Esophagus mucosa (tissue), 1 donor: Measurements from ENCODE around the gene SMYD3. TPM values are rescaled to one million over a fixed set of nuclear protein-coding genes. Genes with fewer than 3 reads are reported as not detected.
A peak's percentile ranks its signal among the peaks of the same experiment; 100 is the strongest.

ENCODE experiments used
- ATAC-seq: fragments of 200-7000 bp; cut with Tn5 transposase; one replicate; pipeline ENCODE4 v1.9.1; 2020
- total RNA-seq: library from RNA; stranded (reverse); gene quantifications from one replicate; pipeline ENCODE4 v1.2.4, GENCODE V29; 2023
- donor health status: DM: yes; HTN: yes; CAD: no.

The SMYD3 gene
- total RNA-seq, 1 donor from 2014 or later: 6.9 TPM

GRCh38 chr1:246166841-246167240, 340.2 kb downstream of the SMYD3 start:
- no peak for ATAC-seq

GRCh38 chr1:246165826-246166709, 341.0 kb downstream of the SMYD3 start:
- ATAC-seq: peak; percentile 89

GRCh38 chr1:246164764-246165163, 342.3 kb downstream of the SMYD3 start:
- ATAC-seq: no peak

GRCh38 chr1:246162560-246162959, 344.5 kb downstream of the SMYD3 start:
- no peak for ATAC-seq

- ATAC-seq: peak; percentile 72
These were observed 345.5 kb downstream of the SMYD3 start for GRCh38 chr1:246161626-246162025.

- ATAC-seq: peak; percentile 89
These were observed 346.2 kb downstream of the SMYD3 start for GRCh38 chr1:246160905-246161304.

GRCh38 chr1:246160374-246160773, 346.7 kb downstream of the SMYD3 start:
- ATAC-seq: no peak

- no peak for ATAC-seq
These were observed 347.5 kb downstream of the SMYD3 start for GRCh38 chr1:246159279-246160227.

- ATAC-seq: no peak
These were observed 348.9 kb downstream of the SMYD3 start for GRCh38 chr1:246158131-246158530.

GRCh38 chr1:246157516-246157915, 349.6 kb downstream of the SMYD3 start:
- no peak for ATAC-seq

GRCh38 chr1:246156847-246157246, 350.2 kb downstream of the SMYD3 start:
- no peak for ATAC-seq

GRCh38 chr1:246155923-246156322, 351.2 kb downstream of the SMYD3 start:
- ATAC-seq: no peak

GRCh38 chr1:246153796-246154212, 353.3 kb downstream of the SMYD3 start:
- ATAC-seq: no peak

GRCh38 chr1:246152986-246153431, 354.1 kb downstream of the SMYD3 start:
- ATAC-seq: no peak

- ATAC-seq: no peak
These were observed 355.2 kb downstream of the SMYD3 start for GRCh38 chr1:246151796-246152434.

- ATAC-seq: no peak
These were observed 357.5 kb downstream of the SMYD3 start for GRCh38 chr1:246149543-246149942.

- ATAC-seq: no peak
These were observed 359.3 kb downstream of the SMYD3 start for GRCh38 chr1:246147524-246148461.

GRCh38 chr1:246146804-246147523, 360.1 kb downstream of the SMYD3 start:
- ATAC-seq: no peak

GRCh38 chr1:246145900-246146299, 361.2 kb downstream of the SMYD3 start:
- no peak for ATAC-seq

- ATAC-seq: no peak
These were observed 362.1 kb downstream of the SMYD3 start for GRCh38 chr1:246144931-246145330.
